ENCODE results near the gene ZNF749.

The ZNF749 gene

GRCh38 chr19:57395710-57396109, 39.4 kb upstream of the ZNF749 start:
- TF ChIP-seq EZH2phosphoT487 (conservative IDR thresholded peaks at IDR 0.05; ENCODE audit: low read length), result no peak
- no peak for TF ChIP-seq CTCF (IDR thresholded peaks at IDR 0.05; ENCODE audit: insufficient read depth, low read length, poor library complexity, severe bottlenecking)
- H3K9me2 ChIP-seq (replicated peaks; ENCODE audit: insufficient read depth, low read length), result no peaks in the 10 kb centered on the region
- no peak overlapping the region for H3K4me2 ChIP-seq (ENCODE audit: low read depth, low read length, poor library complexity, severe bottlenecking)
- H2AFZ ChIP-seq (ENCODE audit: low read depth, low read length, severe bottlenecking), result no peak overlapping the region
- H3K36me3 ChIP-seq (ENCODE audit: low read length), result peaks cover 31% of the 10 kb centered on the region
- H3K79me2 ChIP-seq (ENCODE audit: insufficient read depth, low read length), result peaks cover 35% of the 10 kb centered on the region
- 0 out of 2 replicates have a peak, but pooled peaks cover 7% of the 10 kb centered on the region for H3K9me3 ChIP-seq (ENCODE audit: insufficient read depth, low read length)
- H3K27ac ChIP-seq (ENCODE audit: low read depth, low read length), result no peak overlapping the region
- no peaks in the 10 kb centered on the region for H4K20me1 ChIP-seq (ENCODE audit: low read depth, low read length)
- no peaks in the 10 kb centered on the region for H3K27me3 ChIP-seq (ENCODE audit: low read length)
- H3K4me3 ChIP-seq (ENCODE audit: insufficient read depth, low read length, poor library complexity, severe bottlenecking), result no peak overlapping the region
- H3F3A ChIP-seq (ENCODE audit: insufficient read depth), result no peaks in the 10 kb centered on the region
- H3K9ac ChIP-seq (ENCODE audit: low read length), result no peak overlapping the region

- Histone ChIP-seq H3K27me3 (ENCODE audit: low read length) (no peaks in the 10 kb centered on the region), H2AFZ (ENCODE audit: low read depth, low read length, severe bottlenecking) (no peak overlapping the region), H3K9me2 (replicated peaks; ENCODE audit: insufficient read depth, low read length) (no peaks in the 10 kb centered on the region), H3K36me3 (ENCODE audit: low read length) (peaks cover 31% of the 10 kb centered on the region), H3K4me3 (ENCODE audit: insufficient read depth, low read length, poor library complexity, severe bottlenecking) (no peak overlapping the region), H3K79me2 (ENCODE audit: insufficient read depth, low read length) (peaks cover 8% of the 10 kb centered on the region), H3K9me3 (ENCODE audit: insufficient read depth, low read length) (peaks cover 18% of the 10 kb centered on the region; the same call in 1 of the 2 replicates), H4K20me1 (ENCODE audit: low read depth, low read length) (no peaks in the 10 kb centered on the region), H3F3A (ENCODE audit: insufficient read depth) (no peaks in the 10 kb centered on the region), H3K27ac (ENCODE audit: low read depth, low read length) (no peak overlapping the region), H3K4me2 (ENCODE audit: low read depth, low read length, poor library complexity, severe bottlenecking) (no peak overlapping the region), H3K9ac (ENCODE audit: low read length) (no peak overlapping the region)
- no peak for TF ChIP-seq EZH2phosphoT487 (conservative IDR thresholded peaks at IDR 0.05; ENCODE audit: low read length)
- TF ChIP-seq CTCF (IDR thresholded peaks at IDR 0.05; ENCODE audit: insufficient read depth, low read length, poor library complexity, severe bottlenecking), result no peak
These were observed 36.3 kb upstream of the ZNF749 start for GRCh38 chr19:57398868-57399267.

GRCh38 chr19:57403737-57404563, 31.2 kb upstream of the ZNF749 start:
- no peak overlapping the region for H3K4me2 ChIP-seq (ENCODE audit: low read depth, low read length, poor library complexity, severe bottlenecking)
- H3K79me2 ChIP-seq (ENCODE audit: insufficient read depth, low read length), result no peaks in the 10 kb centered on the region
- no peaks in the 10 kb centered on the region for H3K27me3 ChIP-seq (ENCODE audit: low read length)
- H3F3A ChIP-seq (ENCODE audit: insufficient read depth), result no peaks in the 10 kb centered on the region
- H3K9ac ChIP-seq (ENCODE audit: low read length), result no peak overlapping the region
- TF ChIP-seq EZH2phosphoT487 (conservative IDR thresholded peaks at IDR 0.05; ENCODE audit: low read length), result no peak
- TF ChIP-seq CTCF (IDR thresholded peaks at IDR 0.05; ENCODE audit: insufficient read depth, low read length, poor library complexity, severe bottlenecking), result no peak
- no peaks in the 10 kb centered on the region for H3K9me2 ChIP-seq (replicated peaks; ENCODE audit: insufficient read depth, low read length)
- H4K20me1 ChIP-seq (ENCODE audit: low read depth, low read length), result no peaks in the 10 kb centered on the region
- no peak overlapping the region for H3K4me3 ChIP-seq (ENCODE audit: insufficient read depth, low read length, poor library complexity, severe bottlenecking)
- H3K36me3 ChIP-seq (ENCODE audit: low read length), result peaks cover 12% of the 10 kb centered on the region
- no peak overlapping the region for H3K27ac ChIP-seq (ENCODE audit: low read depth, low read length)
- no peak overlapping the region for H2AFZ ChIP-seq (ENCODE audit: low read depth, low read length, severe bottlenecking)
- peaks cover 12% of the 10 kb centered on the region; the same call in 1 of the 2 replicates for H3K9me3 ChIP-seq (ENCODE audit: insufficient read depth, low read length)
